Stimulated activated CD4-positive, alpha-beta T cell treated with anti-CD3 and anti-CD28 coated beads, Interleukin-4, amount 100 ng/mL, for 4 hours (primary cell): ENCODE measurements around the gene KIAA2012.
"Not testable (repeated sequence)": the region's sequence is repeated elsewhere in the genome, so short reads cannot be mapped to it uniquely, and the experiment has no call there.

ENCODE experiments used
- DNase-seq, 2 experiments: peaks; one replicate each; pipeline ENCODE4 v3.0.0-alpha.2; 2020

The KIAA2012 gene

GRCh38 chr2:202204855-202205254, 131.8 kb downstream of the KIAA2012 start:
- DNase-seq: no peak

DNA sequence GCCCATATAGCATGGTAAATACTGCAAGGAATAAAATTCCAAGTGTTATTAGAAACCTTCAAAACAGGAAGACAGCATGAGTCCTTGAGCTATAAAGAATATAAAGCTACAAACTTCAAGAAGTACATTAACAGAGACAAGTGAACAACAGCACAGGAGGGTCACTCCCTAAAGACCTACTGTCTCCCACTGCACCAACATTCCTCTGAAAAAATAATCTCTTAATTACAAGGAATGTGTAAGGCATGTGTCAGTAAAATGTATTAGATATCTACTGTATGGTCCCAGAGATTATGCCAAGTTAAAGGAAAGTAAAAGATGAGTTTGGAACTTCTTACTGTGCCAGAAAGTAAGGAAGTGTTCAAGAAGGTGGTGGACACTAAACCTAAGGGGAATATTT, 135.5 kb downstream of the KIAA2012 start:
- DNase-seq: no peak

GRCh38 chr2:202215179-202215578, 142.1 kb downstream of the KIAA2012 start:
- DNase-seq: no peak

DNA sequence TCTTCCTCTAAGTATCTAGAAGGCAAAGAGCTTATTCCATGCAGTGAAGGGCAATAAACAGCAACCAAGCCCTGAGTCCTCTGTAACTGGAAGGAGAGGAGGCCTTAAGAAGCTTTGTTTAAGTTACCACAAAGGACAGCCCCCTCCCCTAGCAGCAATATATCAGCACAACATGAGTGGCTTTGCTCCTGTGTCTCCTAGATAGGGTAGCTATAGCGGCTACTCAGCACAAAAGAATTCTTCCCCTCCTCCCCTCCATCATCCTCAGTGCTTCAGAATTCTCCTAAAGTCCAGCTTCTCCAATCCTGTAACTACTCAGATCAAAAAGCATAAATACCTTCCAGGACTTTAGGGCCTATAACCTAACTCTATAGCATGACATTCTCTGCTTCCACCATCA, 148.8 kb downstream of the KIAA2012 start:
- DNase-seq: no peak

DNA sequence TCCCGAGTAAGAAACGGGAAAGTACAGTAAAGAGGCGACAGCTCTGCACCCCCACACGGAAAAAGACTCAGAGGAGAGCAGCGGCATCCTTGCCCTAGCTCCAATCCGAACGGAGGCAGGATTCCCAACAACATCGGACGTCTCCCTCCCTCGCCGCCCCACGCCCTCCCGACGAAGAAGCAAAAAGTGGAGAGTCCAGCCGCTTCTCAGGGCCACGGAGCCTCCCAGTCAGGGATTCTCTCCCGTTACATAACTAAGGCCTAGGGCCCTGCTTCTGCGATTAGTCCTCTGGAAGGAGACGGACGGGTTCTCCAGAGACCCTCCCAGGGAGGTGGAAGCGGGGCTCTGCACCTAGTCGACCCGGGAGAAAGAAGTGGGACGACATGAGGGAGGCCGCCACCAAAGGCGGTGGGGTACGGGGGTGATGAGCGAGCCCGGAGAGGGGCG, 164.8 kb downstream of the KIAA2012 start:
- peak in 1 of 2 experiments; percentile 9 for DNase-seq

DNA sequence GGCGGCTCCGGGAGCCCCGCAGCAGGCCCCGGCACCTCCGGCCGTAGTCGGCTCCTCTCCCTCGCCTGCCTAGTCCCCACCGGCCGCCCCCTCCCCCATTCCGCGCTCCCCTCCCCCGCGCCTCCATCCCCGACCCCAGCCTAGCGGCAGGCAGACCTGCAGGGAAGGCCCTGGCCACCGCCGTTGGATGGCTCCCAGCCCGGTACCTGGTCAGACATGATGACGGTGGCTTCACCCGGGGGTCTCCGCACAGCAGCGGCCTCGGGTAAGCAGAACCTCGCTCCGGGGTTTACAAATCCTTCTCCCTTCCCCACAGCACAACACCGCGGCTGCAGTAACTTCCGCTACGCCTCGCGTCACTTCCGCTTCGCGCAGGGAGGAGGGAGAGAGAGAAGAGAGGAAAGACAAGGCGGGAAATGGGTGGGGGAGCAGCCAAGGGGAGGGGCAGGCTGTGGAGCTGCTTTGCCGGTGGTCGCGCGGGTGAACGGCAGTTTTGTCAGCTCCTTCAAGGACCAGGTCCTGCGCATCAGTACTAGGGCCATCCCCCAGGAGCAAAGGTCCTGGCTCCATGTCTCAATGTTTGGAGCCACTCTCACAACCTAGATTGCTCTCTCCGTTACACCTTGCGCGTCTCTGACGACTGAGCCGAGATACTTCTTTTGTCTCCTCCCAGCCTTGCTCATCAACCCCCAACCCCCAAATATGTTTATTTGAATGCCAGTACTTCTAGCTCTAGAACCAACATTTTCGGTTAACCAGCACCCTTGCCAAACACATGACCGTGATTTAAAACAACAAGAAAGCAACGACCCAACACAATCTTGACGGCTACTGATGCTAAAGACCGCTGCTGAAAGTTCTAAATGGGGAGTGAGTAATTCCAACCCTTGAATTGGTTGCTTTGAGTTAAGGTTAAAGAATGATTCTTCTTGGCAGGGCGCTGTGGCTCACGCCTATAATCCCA, 165.5 kb downstream of the KIAA2012 start, which contains the start of gene SUMO1:
Gene SUMO1 (minus strand): TSS at position 364 of the 964 bp plus-strand sequence. CDS start 146 bp downstream, at position 218.
- peak; percentile 85 to 91 for DNase-seq

GRCh38 chr2:202247710-202248109, 174.7 kb downstream of the KIAA2012 start:
- not testable (repeated sequence) for DNase-seq

DNA sequence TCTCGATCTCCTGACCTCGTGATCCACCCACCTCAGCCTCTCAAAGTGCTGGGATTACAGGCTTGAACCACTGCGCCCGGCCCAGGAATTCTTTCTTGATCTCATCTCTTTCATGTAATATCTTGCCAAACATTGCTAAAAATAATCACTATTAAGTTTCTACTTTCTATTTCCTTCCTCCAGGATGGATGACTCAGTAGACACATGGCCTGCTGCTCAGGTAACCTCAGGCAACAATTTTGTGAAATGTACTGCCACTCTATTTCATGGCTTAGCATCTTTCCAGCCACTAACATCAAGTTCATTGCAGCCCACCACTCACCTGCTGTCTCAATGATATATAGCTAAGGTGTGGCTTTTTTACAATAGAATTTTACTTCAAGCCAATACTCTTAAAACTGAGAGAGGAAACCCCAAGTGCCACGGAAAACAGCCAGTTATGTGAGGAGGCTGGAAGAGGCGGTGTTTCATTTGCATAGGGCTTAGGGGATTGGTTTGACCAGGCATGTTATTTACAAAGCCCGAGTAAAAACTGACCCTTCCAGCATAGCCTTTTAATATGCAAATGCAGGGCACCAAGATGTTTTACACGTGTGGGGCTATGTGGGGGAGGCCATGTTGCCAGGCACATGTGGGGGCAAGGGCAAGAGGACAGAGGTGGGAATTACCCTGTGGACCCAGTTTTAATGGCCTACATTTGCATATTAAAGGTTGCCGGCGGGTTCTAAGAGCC, 176.6 kb downstream of the KIAA2012 start:
- no peak for DNase-seq

DNA sequence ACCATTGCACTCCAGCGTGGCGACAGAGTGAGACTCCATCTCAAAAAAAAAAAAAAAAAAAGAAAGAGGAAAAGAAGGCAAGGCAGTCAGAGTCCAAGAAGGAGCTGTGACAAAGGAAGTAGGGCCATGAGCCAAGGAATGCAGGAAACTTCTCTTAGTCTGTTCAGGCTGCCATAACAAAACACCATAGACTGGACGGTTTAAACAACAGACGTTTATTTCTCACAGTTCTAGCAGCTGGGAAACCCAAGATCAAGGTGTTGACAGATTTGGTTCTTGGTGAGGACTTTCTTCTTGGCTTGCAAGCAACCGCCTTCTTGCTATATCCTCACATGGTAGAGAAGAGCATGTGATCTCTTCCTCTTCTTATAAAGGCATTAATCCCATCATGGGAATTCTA, 178.4 kb downstream of the KIAA2012 start:
- DNase-seq: no peak
